Measurements from ENCODE around the gene DAPL1. TPM values are rescaled to one million over a fixed set of nuclear protein-coding genes. Genes with fewer than 3 reads are reported as not detected.

The DAPL1 gene
- total RNA-seq (not detected), polyA plus RNA-seq (not detected), total RNA-seq (not detected)

DNA sequence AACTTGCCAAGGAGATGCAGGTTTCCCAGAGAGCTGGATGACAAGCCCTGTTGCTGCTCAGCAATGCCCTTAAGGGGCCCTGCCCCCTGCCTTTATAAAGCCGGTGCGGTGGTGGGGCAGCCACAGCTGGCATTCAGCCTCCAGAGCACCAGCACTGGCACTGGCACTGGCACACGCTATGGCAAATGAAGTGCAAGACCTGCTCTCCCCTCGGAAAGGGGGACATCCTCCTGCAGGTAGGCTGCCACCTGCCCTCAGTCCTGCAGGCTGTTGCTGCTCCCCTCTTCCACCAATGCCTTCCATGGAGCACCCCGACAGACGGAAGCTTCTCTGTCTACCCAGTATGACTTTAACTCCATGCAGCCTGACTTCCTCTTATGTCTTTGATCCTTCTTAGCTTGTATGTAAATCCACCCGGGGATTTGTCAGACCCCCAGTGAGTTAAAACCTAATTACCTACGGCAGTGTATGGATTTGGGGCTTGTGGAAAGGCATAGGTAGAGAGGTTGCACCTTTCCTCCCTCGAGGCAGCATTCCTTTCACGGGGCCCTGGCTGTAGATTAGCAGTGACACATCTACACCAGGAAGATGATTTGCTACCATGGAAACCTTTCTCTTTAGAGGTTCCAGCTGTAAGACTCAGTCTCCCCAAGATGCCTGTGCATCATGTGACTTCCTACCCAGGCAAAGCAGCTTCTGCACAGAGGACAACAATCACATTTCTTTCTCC, at the start of gene DAPL1:
TSS of gene DAPL1 (plus strand) at position 123 of the 730 bp plus-strand sequence. CDS start at position 179, 56 bp downstream.
- Mint-ChIP-seq H3K4me1 (peaks cover 0 to 8% (median 5%) of the 10 kb centered on the region in 7 donors), H3K9me3 (peaks cover 0 to 2% (median 0%) of the 10 kb centered on the region in 11 donors), H3K27me3 (peaks cover 22 to 35% (median 31%) of the 10 kb centered on the region in 5 donors), H3K36me3 (no peaks in the 10 kb centered on the region), H3K27ac (no peak within 1 kb of the TSS), H3K4me3 (peak within 1 kb of the TSS in 2 of 10 donors; percentile 53 to 55)
- CTCF ChIA-PET, result no interaction called here
- DNase-seq (no peak), ATAC-seq (no peak)
- Histone ChIP-seq H3K36me3 (ENCODE audit: control insufficient read depth in 2 of 3, insufficient read depth in 3 of 3, low read length in 3 of 3) (no peaks in the 10 kb centered on the region), H3K4me1 (ENCODE audit: control insufficient read depth in 2 of 2, insufficient read depth in 2 of 2, low read length in 2 of 2) (no peaks in the 10 kb centered on the region), H3K27me3 (ENCODE audit: control insufficient read depth in 2 of 2, insufficient read depth in 2 of 2, low read length in 2 of 2) (peaks cover 0 to 4% of the 10 kb centered on the region in 2 donors), H3K4me3 (ENCODE audit: low read length) (no peak within 1 kb of the TSS), H3K27ac (ENCODE audit: low read depth, low read length) (no peak within 1 kb of the TSS), H3K9me3 (ENCODE audit: control insufficient read depth in 2 of 3, low read length in 3 of 3) (no peaks in the 10 kb centered on the region)
- POLR2A ChIA-PET, result no interaction called here
- intact Hi-C loops (cut with micrococcal nuclease), result no loop called here

DNA sequence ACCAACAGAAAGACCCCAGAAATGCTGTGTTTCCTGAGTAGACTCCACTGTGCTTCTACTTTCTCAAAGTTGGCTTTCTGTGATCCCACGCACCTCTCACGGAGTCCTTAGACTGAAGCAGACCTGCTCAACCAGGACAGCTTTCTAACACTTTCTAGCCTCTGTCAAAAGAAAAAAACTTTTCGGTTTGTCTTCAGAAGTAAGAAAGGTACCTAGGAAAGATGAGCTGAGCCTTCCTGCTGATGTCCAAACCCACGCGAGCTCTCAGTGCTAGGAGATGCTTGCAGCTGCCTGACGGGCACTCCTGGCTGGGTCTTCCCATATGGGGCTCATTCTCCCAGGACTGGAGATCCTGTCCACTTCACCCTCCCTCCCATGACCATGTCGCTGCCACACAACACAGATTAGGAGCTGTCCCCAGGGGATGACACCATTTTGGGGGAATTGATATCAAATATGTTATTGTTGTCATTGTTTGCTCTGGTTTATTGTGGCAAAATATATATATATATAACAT, 49.2 kb upstream of the DAPL1 start:
- Mint-ChIP-seq H3K9me3 (no peaks in the 10 kb centered on the region), H3K4me3 (no peak overlapping the region), H3K27ac (no peak overlapping the region), H3K4me1 (peaks cover 0 to 5% (median 0%) of the 10 kb centered on the region in 7 donors), H3K27me3 (peaks cover 15 to 34% (median 23%) of the 10 kb centered on the region in 5 donors), H3K36me3 (no peaks in the 10 kb centered on the region)
- DNase-seq (no peak), ATAC-seq (no peak)
- ChIA-PET CTCF (interaction anchor here (0.7 to 5.3 kb wide), 12 partner anchors 8 to 732 kb away, joined by 3 to 48 read pairs (median 4); no protein-coding TSS in a partner anchor), POLR2A (no interaction called here)
- Histone ChIP-seq H3K27ac (ENCODE audit: low read depth, low read length) (no peak overlapping the region), H3K4me3 (ENCODE audit: low read length) (no peak overlapping the region), H3K9me3 (ENCODE audit: control insufficient read depth in 2 of 3, low read length in 3 of 3) (no peaks in the 10 kb centered on the region), H3K27me3 (ENCODE audit: control insufficient read depth in 2 of 2, insufficient read depth in 2 of 2, low read length in 2 of 2) (no peaks in the 10 kb centered on the region), H3K36me3 (ENCODE audit: control insufficient read depth in 2 of 3, insufficient read depth in 3 of 3, low read length in 3 of 3) (no peaks in the 10 kb centered on the region), H3K4me1 (ENCODE audit: control insufficient read depth in 2 of 2, insufficient read depth in 2 of 2, low read length in 2 of 2) (no peaks in the 10 kb centered on the region)
- intact Hi-C loops (cut with micrococcal nuclease), result loop anchor here (1.0 kb wide), 3 partner anchors 566 to 722 kb away; no protein-coding TSS in a partner anchor

DNA sequence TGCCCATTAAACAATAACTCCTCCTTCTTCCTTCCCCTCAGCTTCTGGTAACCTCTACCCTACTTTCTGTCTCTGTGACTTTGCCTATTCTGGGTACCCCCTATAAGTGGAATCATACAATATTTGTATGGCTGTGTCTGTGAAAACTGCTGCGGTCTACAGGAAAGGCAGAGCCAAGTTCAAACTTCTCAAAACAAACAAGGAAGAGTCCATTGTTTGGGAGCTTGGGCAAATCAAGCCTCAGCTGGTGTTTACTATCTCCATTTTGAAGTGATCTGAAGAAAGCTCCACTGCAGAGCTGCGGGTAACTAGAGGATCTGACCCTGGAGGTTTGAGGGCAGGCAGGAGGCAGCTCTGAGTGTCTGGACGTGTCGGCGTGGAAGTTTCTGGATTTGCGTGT, 48.6 kb upstream of the DAPL1 start:
- Histone ChIP-seq H3K27ac (ENCODE audit: low read depth, low read length) (no peak overlapping the region), H3K4me1 (ENCODE audit: control insufficient read depth in 2 of 2, insufficient read depth in 2 of 2, low read length in 2 of 2) (no peaks in the 10 kb centered on the region), H3K27me3 (ENCODE audit: control insufficient read depth in 2 of 2, insufficient read depth in 2 of 2, low read length in 2 of 2) (no peaks in the 10 kb centered on the region), H3K9me3 (ENCODE audit: control insufficient read depth in 2 of 3, low read length in 3 of 3) (no peaks in the 10 kb centered on the region), H3K36me3 (ENCODE audit: control insufficient read depth in 2 of 3, insufficient read depth in 3 of 3, low read length in 3 of 3) (no peaks in the 10 kb centered on the region), H3K4me3 (ENCODE audit: low read length) (no peak overlapping the region)
- ATAC-seq (no peak), DNase-seq (no peak)
- H3K9me3 Mint-ChIP-seq, result no peaks in the 10 kb centered on the region
- peaks cover 15 to 39% (median 23%) of the 10 kb centered on the region in 5 donors for H3K27me3 Mint-ChIP-seq
- peak overlapping the region in 2 of 9 donors; percentile 27 to 65 for H3K27ac Mint-ChIP-seq
- CTCF ChIA-PET, result interaction anchor here (0.7 to 5.3 kb wide), 8 partner anchors 9 to 722 kb away, joined by 3 to 48 read pairs (median 6); no protein-coding TSS in a partner anchor
- H3K36me3 Mint-ChIP-seq, result no peaks in the 10 kb centered on the region
- intact Hi-C loops (cut with micrococcal nuclease), result no loop called here
- POLR2A ChIA-PET, result no interaction called here
- H3K4me1 Mint-ChIP-seq, result peaks cover 0 to 5% (median 0%) of the 10 kb centered on the region in 7 donors
- H3K4me3 Mint-ChIP-seq, result no peak overlapping the region

- ChIA-PET CTCF (interaction anchor here (0.6 to 3.4 kb wide), 3 partner anchors 713 to 1150 kb away, joined by 3 to 23 read pairs (median 14); no protein-coding TSS in a partner anchor), POLR2A (no interaction called here)
- Mint-ChIP-seq H3K36me3 (no peaks in the 10 kb centered on the region), H3K4me1 (peaks cover 0 to 5% (median 0%) of the 10 kb centered on the region in 7 donors), H3K4me3 (no peak overlapping the region), H3K9me3 (no peaks in the 10 kb centered on the region), H3K27ac (no peak overlapping the region), H3K27me3 (peaks cover 19 to 44% (median 23%) of the 10 kb centered on the region in 5 donors)
- Histone ChIP-seq H3K4me3 (ENCODE audit: low read length) (no peak overlapping the region), H3K9me3 (ENCODE audit: control insufficient read depth in 2 of 3, low read length in 3 of 3) (no peaks in the 10 kb centered on the region), H3K27ac (ENCODE audit: low read depth, low read length) (no peak overlapping the region), H3K4me1 (ENCODE audit: control insufficient read depth in 2 of 2, insufficient read depth in 2 of 2, low read length in 2 of 2) (no peaks in the 10 kb centered on the region), H3K27me3 (ENCODE audit: control insufficient read depth in 2 of 2, insufficient read depth in 2 of 2, low read length in 2 of 2) (no peaks in the 10 kb centered on the region), H3K36me3 (ENCODE audit: control insufficient read depth in 2 of 3, insufficient read depth in 3 of 3, low read length in 3 of 3) (no peaks in the 10 kb centered on the region)
- DNase-seq (no peak), ATAC-seq (no peak)
- intact Hi-C loops (cut with micrococcal nuclease), result no loop called here
Measured at GRCh38 chr2:158747281-158747680, 47.8 kb upstream of the DAPL1 start.

DNA sequence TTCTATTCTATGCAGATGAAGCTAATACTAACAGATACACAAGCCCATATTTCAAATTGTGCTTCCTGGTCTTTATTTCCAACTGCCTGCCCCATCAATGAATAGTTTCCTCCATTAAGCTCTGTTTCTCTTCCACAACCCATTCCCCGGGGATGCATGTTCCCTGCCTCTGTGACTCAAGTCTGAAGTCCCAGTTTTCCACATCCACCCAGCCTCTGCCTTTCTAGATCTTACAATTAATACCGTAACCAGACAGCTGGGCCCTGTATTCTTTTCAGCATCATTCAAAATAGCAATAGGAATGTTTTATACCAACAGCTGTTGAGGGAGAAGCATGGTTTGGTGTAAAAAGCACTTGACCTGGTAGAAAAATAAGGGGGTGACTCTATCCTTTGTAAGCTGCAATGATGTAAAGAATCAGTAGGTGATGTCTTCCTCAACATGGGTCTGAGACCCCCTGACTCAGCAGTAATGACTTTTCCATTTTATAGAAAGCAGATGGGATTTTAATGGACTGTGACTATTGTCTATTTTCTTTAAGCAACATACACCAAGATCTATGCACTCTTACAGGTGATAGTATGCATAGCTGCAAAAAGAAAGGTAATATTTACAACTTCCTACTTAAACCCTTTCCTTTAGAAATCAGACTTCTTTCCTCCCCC, 46.1 kb upstream of the DAPL1 start:
- H3K27me3 Mint-ChIP-seq, result peaks cover 22 to 50% (median 25%) of the 10 kb centered on the region in 5 donors
- Histone ChIP-seq H3K27ac (ENCODE audit: low read depth, low read length) (no peak overlapping the region), H3K36me3 (ENCODE audit: control insufficient read depth in 2 of 3, insufficient read depth in 3 of 3, low read length in 3 of 3) (no peaks in the 10 kb centered on the region), H3K9me3 (ENCODE audit: control insufficient read depth in 2 of 3, low read length in 3 of 3) (no peaks in the 10 kb centered on the region), H3K4me3 (ENCODE audit: low read length) (no peak overlapping the region), H3K27me3 (ENCODE audit: control insufficient read depth in 2 of 2, insufficient read depth in 2 of 2, low read length in 2 of 2) (no peaks in the 10 kb centered on the region), H3K4me1 (ENCODE audit: control insufficient read depth in 2 of 2, insufficient read depth in 2 of 2, low read length in 2 of 2) (no peaks in the 10 kb centered on the region)
- H3K4me3 Mint-ChIP-seq, result no peak overlapping the region
- no peaks in the 10 kb centered on the region for H3K36me3 Mint-ChIP-seq
- no peak for DNase-seq
- ATAC-seq, result no peak
- ChIA-PET CTCF (interaction anchor here (0.6 to 2.7 kb wide), 4 partner anchors 9 to 726 kb away, joined by 3 to 23 read pairs (median 4); no protein-coding TSS in a partner anchor), POLR2A (no interaction called here)
- no peaks in the 10 kb centered on the region for H3K9me3 Mint-ChIP-seq
- no peak overlapping the region for H3K27ac Mint-ChIP-seq
- H3K4me1 Mint-ChIP-seq, result no peaks in the 10 kb centered on the region
- intact Hi-C loops (cut with micrococcal nuclease), result no loop called here

GRCh38 chr2:158750458-158751125, 44.5 kb upstream of the DAPL1 start:
- no peak for DNase-seq
- Histone ChIP-seq H3K9me3 (ENCODE audit: control insufficient read depth in 2 of 3, low read length in 3 of 3) (no peaks in the 10 kb centered on the region), H3K27me3 (ENCODE audit: control insufficient read depth in 2 of 2, insufficient read depth in 2 of 2, low read length in 2 of 2) (no peaks in the 10 kb centered on the region), H3K36me3 (ENCODE audit: control insufficient read depth in 2 of 3, insufficient read depth in 3 of 3, low read length in 3 of 3) (no peaks in the 10 kb centered on the region), H3K27ac (ENCODE audit: low read depth, low read length) (no peak overlapping the region), H3K4me1 (ENCODE audit: control insufficient read depth in 2 of 2, insufficient read depth in 2 of 2, low read length in 2 of 2) (no peaks in the 10 kb centered on the region), H3K4me3 (ENCODE audit: low read length) (no peak overlapping the region)
- peaks cover 18 to 49% (median 22%) of the 10 kb centered on the region in 5 donors for H3K27me3 Mint-ChIP-seq
- H3K4me3 Mint-ChIP-seq, result no peak overlapping the region
- no peaks in the 10 kb centered on the region for H3K36me3 Mint-ChIP-seq
- H3K4me1 Mint-ChIP-seq, result no peaks in the 10 kb centered on the region
- ChIA-PET CTCF (interaction anchor here (1.1 kb wide), 1 partner anchor 571 kb away, joined by 3 read pairs; no protein-coding TSS in a partner anchor), POLR2A (no interaction called here)
- intact Hi-C loops (cut with micrococcal nuclease), result loop anchor here (5.0 to 10.0 kb wide), 5 partner anchors 293 to 1446 kb away; partner anchors contain the start of genes CCDC148 (in 1 of the 2) and PKP4 (in 1 of the 2)
- H3K27ac Mint-ChIP-seq, result no peak overlapping the region
- ATAC-seq, result no peak
- H3K9me3 Mint-ChIP-seq, result no peaks in the 10 kb centered on the region
